HL-60 (cell line): ENCODE results near the gene DGCR8.

ENCODE experiments used
- GABPA ChIP-seq: IDR thresholded peaks from 2 replicates; pipeline ENCODE4 v1.6.1; 2012; ENCODE audit warnings: low read depth
- POLR2AphosphoS5 ChIP-seq: IDR thresholded peaks from 2 replicates; pipeline ENCODE4 v1.6.1; 2012; ENCODE audit warnings: low read depth
- SPI1 ChIP-seq: IDR thresholded peaks from 2 replicates; pipeline ENCODE4 v1.6.1; 2012; ENCODE audit warnings: low read depth, mild to moderate bottlenecking, borderline replicate concordance
- TF ChIP-seq, protein P1 (sequence below): IDR thresholded peaks from one replicate; pipeline ENCODE4 v1.5.1; 2011; ENCODE audit warnings: low read length, control low read depth, inconsistent platforms; ENCODE audit not compliant: insufficient read depth

DNA sequence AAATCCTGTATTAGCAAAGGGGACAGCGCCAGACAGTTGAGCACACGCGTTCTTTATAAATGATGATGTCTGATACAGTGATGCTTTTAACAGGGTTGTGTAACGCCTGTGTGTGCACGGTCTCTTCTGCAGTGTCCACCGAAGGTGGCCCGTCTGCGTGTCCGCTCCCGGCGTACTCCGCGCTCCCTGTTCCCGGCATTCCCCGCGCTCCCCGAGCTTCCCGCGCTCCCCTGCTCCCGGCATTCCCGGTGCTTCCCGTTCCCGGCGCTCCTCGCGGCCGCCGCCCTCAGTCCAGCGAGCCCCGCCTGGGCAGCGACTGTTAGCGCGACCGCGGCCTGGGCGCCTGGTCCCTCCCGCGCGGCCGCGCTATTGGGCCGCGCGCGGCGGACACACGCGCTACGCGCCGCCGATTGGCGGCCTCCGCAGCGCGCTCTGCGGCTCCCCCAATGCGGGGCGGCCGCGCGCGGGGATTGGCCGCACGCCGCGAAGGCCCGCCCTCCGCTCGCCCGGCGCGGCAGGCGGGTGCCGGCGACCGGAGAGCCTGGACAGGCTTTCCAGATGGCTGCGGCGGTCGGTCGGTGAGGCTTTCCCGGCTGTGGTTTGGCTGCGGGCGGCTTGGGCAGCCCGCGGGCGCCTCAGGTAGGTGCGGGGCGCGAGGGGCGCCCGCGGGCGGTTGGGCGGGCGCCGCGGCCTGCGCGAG is at the start of gene DGCR8:
- TF ChIP-seq, protein P1, sequence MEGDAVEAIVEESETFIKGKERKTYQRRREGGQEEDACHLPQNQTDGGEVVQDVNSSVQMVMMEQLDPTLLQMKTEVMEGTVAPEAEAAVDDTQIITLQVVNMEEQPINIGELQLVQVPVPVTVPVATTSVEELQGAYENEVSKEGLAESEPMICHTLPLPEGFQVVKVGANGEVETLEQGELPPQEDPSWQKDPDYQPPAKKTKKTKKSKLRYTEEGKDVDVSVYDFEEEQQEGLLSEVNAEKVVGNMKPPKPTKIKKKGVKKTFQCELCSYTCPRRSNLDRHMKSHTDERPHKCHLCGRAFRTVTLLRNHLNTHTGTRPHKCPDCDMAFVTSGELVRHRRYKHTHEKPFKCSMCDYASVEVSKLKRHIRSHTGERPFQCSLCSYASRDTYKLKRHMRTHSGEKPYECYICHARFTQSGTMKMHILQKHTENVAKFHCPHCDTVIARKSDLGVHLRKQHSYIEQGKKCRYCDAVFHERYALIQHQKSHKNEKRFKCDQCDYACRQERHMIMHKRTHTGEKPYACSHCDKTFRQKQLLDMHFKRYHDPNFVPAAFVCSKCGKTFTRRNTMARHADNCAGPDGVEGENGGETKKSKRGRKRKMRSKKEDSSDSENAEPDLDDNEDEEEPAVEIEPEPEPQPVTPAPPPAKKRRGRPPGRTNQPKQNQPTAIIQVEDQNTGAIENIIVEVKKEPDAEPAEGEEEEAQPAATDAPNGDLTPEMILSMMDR: no peak
- TF ChIP-seq GABPA (no peak), SPI1 (no peak), POLR2AphosphoS5 (peak; percentile 75)
